Upper lobe of left lung (tissue), 4 donors: ENCODE measurements around the gene BTBD9.

Experiments used
- POLR2A ChIP-seq, 4 donors: fragments of 450-650 bp; IDR thresholded peaks; one replicate each; pipeline ENCODE4 v1.5.1; 2016 to 2017; ENCODE audit warnings: antibody characterized with exemption in 4 of 4, mild to moderate bottlenecking in 2 of 4
- POLR2AphosphoS5 ChIP-seq, 2 donors: sonication (generic); formaldehyde crosslinking; IDR thresholded peaks; one replicate each; pipeline ENCODE4 v1.5.1; 2017; ENCODE audit warnings: antibody characterized with exemption in 2 of 2
- TF ChIP-seq, protein P1 (sequence below), 6 experiments: fragments of 450-650 bp in 4 of 6; fragments of 200-600 bp in 2 of 6; sonication (generic) in 2 of 6; IDR thresholded peaks; one replicate each; pipeline ENCODE4 v1.5.1; 2016 to 2019; ENCODE audit warnings: antibody characterized with exemption in 6 of 6

- TF ChIP-seq POLR2A (IDR thresholded peaks at IDR 0.05) (no peak), POLR2AphosphoS5 (IDR thresholded peaks at IDR 0.05) (no peak)
- TF ChIP-seq, protein P1, sequence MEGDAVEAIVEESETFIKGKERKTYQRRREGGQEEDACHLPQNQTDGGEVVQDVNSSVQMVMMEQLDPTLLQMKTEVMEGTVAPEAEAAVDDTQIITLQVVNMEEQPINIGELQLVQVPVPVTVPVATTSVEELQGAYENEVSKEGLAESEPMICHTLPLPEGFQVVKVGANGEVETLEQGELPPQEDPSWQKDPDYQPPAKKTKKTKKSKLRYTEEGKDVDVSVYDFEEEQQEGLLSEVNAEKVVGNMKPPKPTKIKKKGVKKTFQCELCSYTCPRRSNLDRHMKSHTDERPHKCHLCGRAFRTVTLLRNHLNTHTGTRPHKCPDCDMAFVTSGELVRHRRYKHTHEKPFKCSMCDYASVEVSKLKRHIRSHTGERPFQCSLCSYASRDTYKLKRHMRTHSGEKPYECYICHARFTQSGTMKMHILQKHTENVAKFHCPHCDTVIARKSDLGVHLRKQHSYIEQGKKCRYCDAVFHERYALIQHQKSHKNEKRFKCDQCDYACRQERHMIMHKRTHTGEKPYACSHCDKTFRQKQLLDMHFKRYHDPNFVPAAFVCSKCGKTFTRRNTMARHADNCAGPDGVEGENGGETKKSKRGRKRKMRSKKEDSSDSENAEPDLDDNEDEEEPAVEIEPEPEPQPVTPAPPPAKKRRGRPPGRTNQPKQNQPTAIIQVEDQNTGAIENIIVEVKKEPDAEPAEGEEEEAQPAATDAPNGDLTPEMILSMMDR (IDR thresholded peaks at IDR 0.05), result no peak
These were observed 319.4 kb downstream of the BTBD9 start for GRCh38 chr6:38320358-38320757.
